WERI-Rb-1 (cell line): ENCODE results near the gene FSTL5.

ENCODE experiments used
- DNase-seq: peaks from one replicate; pipeline ENCODE4 v3.0.0-alpha.2; 2020
- H3K27ac ChIP-seq: fragments of 250-450 bp; sonication (Bioruptor Pico); 2 replicates; pipeline ENCODE4 v1.5.1; 2020; ENCODE audit warnings: mild to moderate bottlenecking, moderate library complexity
- H3K27me3 ChIP-seq: fragments of 250-450 bp; sonication (Bioruptor Pico); 2 replicates; pipeline ENCODE4 v1.5.1; 2021; ENCODE audit warnings: mild to moderate bottlenecking, low read depth, moderate library complexity; ENCODE audit not compliant: insufficient read depth, severe bottlenecking
- H3K36me3 ChIP-seq: fragments of 250-450 bp; sonication (Bioruptor Pico); 2 replicates; pipeline ENCODE4 v1.5.1; 2020; ENCODE audit warnings: mild to moderate bottlenecking, moderate library complexity
- H3K4me3 ChIP-seq: 2 replicates; pipeline ENCODE4 v1.5.1; 2011; ENCODE audit warnings: low read depth, mild to moderate bottlenecking, control low read depth, low read length
- H3K9me3 ChIP-seq: fragments of 250-450 bp; sonication (Bioruptor Pico); 2 replicates; pipeline ENCODE4 v1.5.1; 2021; ENCODE audit warnings: mild to moderate bottlenecking, moderate library complexity; ENCODE audit not compliant: severe bottlenecking
- TF ChIP-seq, protein P1 (sequence below): IDR thresholded peaks from 2 replicates; pipeline ENCODE4 v1.5.1; 2011; ENCODE audit warnings: low read depth, mild to moderate bottlenecking, control low read depth, inconsistent platforms, low read length

The FSTL5 gene

DNA sequence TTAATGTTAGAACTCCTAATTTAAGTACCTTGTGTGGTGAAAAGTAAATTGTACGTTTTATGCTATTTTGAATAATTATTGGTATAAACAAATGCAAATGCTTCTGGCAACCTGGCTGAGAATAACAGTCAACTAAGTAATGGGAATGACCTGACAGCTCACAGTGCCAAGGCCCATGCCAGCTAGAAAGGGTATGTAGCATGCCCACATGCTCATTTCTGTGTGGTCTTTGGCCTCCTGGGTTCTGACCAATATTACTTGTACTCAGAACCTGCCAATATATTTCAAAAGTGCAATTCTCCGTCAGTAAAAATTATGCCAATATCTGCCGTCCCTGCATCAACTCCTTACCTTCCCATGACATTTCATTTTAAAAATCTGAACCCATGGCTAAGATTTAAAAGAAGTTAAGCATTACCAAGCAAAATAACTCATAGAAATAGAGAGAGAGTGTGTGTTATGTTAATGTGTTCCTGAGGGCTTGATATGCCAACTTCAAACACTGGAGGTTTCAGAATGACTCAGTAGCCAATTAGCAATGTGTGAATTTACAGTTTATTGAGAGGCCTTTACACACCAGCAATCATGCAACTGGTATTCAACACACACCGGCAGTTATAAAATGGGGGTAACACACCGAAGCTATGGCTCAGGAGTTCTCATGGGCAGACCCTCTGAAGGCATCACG, 820.8 kb downstream of the FSTL5 start:
- H3K4me3 ChIP-seq: no peak overlapping the region
- H3K9me3 ChIP-seq: peaks cover 2% of the 10 kb centered on the region
- TF ChIP-seq, protein P1, sequence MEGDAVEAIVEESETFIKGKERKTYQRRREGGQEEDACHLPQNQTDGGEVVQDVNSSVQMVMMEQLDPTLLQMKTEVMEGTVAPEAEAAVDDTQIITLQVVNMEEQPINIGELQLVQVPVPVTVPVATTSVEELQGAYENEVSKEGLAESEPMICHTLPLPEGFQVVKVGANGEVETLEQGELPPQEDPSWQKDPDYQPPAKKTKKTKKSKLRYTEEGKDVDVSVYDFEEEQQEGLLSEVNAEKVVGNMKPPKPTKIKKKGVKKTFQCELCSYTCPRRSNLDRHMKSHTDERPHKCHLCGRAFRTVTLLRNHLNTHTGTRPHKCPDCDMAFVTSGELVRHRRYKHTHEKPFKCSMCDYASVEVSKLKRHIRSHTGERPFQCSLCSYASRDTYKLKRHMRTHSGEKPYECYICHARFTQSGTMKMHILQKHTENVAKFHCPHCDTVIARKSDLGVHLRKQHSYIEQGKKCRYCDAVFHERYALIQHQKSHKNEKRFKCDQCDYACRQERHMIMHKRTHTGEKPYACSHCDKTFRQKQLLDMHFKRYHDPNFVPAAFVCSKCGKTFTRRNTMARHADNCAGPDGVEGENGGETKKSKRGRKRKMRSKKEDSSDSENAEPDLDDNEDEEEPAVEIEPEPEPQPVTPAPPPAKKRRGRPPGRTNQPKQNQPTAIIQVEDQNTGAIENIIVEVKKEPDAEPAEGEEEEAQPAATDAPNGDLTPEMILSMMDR: no peak
- no peaks in the 10 kb centered on the region for H3K27me3 ChIP-seq
- H3K27ac ChIP-seq: no peak overlapping the region
- H3K36me3 ChIP-seq: no peaks in the 10 kb centered on the region
- DNase-seq: no peak

DNA sequence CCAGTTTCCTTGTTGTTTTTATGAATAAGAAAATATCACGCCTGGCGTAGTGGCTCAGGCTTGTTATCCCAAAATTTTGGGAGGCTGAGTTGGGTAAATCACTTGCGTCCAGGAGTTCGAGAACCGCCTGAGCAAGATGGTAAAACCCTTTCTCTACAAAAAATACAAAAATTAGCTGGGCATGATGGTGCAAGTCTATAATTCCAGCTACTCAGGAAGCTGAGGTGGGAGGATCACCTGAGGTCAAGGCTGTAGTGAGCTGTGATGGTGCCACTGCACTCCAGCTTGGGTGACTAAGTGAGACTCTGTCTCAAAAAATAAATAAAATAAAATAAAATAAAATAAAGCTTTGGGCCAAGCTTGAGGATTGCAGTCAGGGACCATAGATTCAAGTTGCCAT, 827.2 kb downstream of the FSTL5 start:
- TF ChIP-seq, protein P1: no peak
- Histone ChIP-seq H3K9me3 (no peaks in the 10 kb centered on the region), H3K27ac (no peak overlapping the region), H3K27me3 (no peaks in the 10 kb centered on the region), H3K4me3 (no peak overlapping the region), H3K36me3 (no peaks in the 10 kb centered on the region)
- DNase-seq: no peak

DNA sequence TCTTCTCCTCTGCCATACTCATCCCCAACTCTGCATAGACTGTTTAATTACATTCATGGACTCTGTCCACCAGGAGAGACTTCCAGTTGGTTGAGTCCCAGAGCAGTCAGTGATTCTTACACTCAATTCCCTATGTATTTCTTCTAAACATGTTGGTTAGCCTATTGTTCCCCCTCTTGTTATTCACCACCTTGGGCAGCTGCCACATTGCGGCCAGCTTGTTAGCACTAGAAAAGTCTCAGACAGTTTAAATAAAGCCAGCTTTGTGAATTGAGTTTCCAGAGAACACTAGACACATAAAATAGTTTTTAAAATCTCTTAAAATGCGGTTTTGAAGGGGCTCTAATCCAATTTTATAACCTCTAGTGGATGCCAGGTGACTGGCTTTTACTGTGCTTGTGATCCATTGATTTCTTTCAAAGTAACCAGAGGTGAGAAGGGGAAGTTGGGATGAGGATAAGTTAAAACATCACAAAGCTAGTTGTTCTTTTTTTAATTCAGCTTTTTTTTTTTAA, 827.7 kb downstream of the FSTL5 start:
- DNase-seq: no peak
- Histone ChIP-seq H3K36me3 (no peaks in the 10 kb centered on the region), H3K27me3 (no peaks in the 10 kb centered on the region), H3K4me3 (no peak overlapping the region), H3K27ac (no peak overlapping the region), H3K9me3 (no peaks in the 10 kb centered on the region)
- TF ChIP-seq, protein P1: no peak
